ENCODE measurements around the gene COL18A1.

DNA sequence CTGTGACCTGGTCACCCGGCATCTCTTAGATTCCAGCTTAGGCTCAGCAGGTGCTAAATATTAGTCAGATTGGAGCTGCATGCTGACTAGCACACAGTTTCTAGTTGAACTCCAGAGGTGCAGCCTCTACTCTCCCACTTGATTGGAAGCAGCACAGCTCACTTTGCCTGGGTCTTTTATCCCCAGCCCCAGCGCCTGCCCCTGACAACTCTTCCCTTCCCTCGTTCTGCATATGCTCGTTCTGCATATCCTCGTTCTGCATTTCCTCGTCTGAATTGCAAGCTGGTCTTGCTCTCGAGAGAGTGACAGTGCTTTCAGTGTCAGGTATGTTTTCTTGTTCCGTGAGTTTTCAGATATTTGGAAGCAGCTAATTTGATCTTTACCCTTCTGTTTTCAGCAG lies 11.7 kb downstream of the COL18A1 start:
- no peak for TF ChIP-seq POLR2AphosphoS5 (IDR thresholded peaks at IDR 0.05)
- TF ChIP-seq, protein P1, sequence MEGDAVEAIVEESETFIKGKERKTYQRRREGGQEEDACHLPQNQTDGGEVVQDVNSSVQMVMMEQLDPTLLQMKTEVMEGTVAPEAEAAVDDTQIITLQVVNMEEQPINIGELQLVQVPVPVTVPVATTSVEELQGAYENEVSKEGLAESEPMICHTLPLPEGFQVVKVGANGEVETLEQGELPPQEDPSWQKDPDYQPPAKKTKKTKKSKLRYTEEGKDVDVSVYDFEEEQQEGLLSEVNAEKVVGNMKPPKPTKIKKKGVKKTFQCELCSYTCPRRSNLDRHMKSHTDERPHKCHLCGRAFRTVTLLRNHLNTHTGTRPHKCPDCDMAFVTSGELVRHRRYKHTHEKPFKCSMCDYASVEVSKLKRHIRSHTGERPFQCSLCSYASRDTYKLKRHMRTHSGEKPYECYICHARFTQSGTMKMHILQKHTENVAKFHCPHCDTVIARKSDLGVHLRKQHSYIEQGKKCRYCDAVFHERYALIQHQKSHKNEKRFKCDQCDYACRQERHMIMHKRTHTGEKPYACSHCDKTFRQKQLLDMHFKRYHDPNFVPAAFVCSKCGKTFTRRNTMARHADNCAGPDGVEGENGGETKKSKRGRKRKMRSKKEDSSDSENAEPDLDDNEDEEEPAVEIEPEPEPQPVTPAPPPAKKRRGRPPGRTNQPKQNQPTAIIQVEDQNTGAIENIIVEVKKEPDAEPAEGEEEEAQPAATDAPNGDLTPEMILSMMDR (IDR thresholded peaks at IDR 0.05), result no peak
- TF ChIP-seq POLR2A (IDR thresholded peaks at IDR 0.05), result no peak

All from sigmoid colon (tissue), 4 donors.